Immature natural killer cell (primary cell): ENCODE results near the gene ZKSCAN3. TPM values are rescaled to one million over a fixed set of nuclear protein-coding genes. Genes with fewer than 3 reads are reported as not detected.
A peak's percentile ranks its signal among the peaks of the same experiment; 100 is the strongest.
"Not testable (repeated sequence)": the region's sequence is repeated elsewhere in the genome, so short reads cannot be mapped to it uniquely, and the experiment has no call there.

Experiments
- DNase-seq, 3 donors: peaks; one replicate each; pipeline ENCODE4 v3.0.0; 2022; ENCODE audit warnings: mixed read lengths in 1 of 3
- H3K27ac Mint-ChIP-seq, 6 donors: one replicate each; pipeline ENCODE4 v1.8.0; 2020; ENCODE audit warnings: mixed read lengths in 6 of 6, mild to moderate bottlenecking in 5 of 6, inconsistent platforms in 4 of 6, moderate library complexity in 3 of 6
- H3K27me3 Mint-ChIP-seq, 3 donors: one replicate each; pipeline ENCODE4 v1.8.0; 2020 to 2021; ENCODE audit warnings: low read depth in 3 of 3, mild to moderate bottlenecking in 3 of 3, mixed read lengths in 3 of 3, moderate library complexity in 3 of 3, inconsistent platforms in 1 of 3
- H3K36me3 Mint-ChIP-seq, 3 donors: one replicate each; pipeline ENCODE4 v1.8.0; 2020; ENCODE audit warnings: mixed read lengths in 3 of 3, inconsistent platforms in 2 of 3, mild to moderate bottlenecking in 2 of 3
- H3K4me1 Mint-ChIP-seq, 2 donors: one replicate each; pipeline ENCODE4 v1.8.0; 2020; ENCODE audit warnings: inconsistent platforms in 2 of 2, mild to moderate bottlenecking in 2 of 2, mixed read lengths in 2 of 2, moderate library complexity in 1 of 2
- H3K4me3 Mint-ChIP-seq, 5 donors: one replicate each; pipeline ENCODE4 v1.8.0; 2020; ENCODE audit warnings: mild to moderate bottlenecking in 5 of 5, mixed read lengths in 5 of 5, inconsistent platforms in 3 of 5, moderate library complexity in 3 of 5
- H3K9me3 Mint-ChIP-seq, 6 donors: one replicate each; pipeline ENCODE4 v1.8.0; 2020; ENCODE audit warnings: mild to moderate bottlenecking in 6 of 6, mixed read lengths in 6 of 6, inconsistent platforms in 4 of 6, moderate library complexity in 3 of 6
- polyA plus RNA-seq, 3 donors: library from polyadenylated mRNA; unstranded; fragments of 300-500 nt; fragmentation: Illumina TruSeq; gene quantifications; one replicate each; pipeline ENCODE4 v1.2.3, GENCODE V29; 2021

Gene ZKSCAN3
- 1 to 10 TPM; 1.0 to 4.7 (median 2.0) TPM for polyA plus RNA-seq

DNA sequence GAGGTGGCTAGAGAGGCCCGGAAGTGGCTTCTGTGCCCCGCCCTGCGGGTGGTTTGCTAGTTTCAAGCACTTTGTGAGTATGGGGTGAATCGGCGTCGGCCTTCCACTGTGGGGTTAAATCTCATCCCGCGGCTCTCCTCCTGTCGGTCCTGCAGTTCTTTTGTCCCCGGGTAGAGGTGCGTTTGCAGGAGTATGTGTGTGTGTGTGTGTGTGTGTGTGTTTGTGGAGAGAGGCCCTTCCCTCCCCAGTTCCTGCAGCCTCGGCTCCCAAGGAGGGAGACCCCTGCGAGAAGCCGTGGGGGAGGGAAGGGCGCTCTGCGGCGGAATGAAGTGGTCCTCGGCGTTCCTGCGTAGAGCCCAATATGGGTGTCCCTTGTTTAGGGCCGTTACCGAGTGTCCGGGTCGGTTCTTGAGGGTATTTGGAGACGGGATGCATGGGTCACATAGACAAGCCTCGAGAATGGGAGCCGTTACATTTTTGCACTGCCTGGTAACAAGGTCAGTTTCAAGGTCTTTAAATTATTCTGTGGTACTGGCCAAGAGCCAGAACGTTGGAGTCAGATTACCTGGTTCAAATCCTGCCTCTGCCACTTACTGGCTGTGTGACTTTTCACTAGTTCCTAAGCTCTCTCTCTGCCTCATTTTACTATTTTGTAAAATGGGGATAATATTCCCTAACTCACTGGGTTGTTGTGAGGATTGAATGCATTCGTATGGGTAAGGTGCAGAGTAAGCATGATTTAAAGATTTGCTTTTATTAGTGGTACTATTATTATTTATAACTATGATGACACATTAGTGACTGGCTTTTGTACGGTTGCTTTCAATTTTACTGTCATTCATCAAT lies at the start of gene ZKSCAN3:
Gene ZKSCAN3, plus strand, starts transcription at position 56 of the 846 bp plus-strand sequence. CDS start 9,640 bp downstream, outside the sequence.
- peaks cover 31 to 41% of the 10 kb centered on the region in 2 donors for H3K4me1 Mint-ChIP-seq
- peak within 1 kb of the TSS; percentile 91 to 99 (median 96) for H3K27ac Mint-ChIP-seq
- peak; percentile 78 to 81 (median 78) for DNase-seq
- H3K27me3 Mint-ChIP-seq, result peaks cover 3 to 7% (median 5%) of the 10 kb centered on the region in 3 donors
- H3K4me3 Mint-ChIP-seq, result peak within 1 kb of the TSS; percentile 98 to 100 (median 100)
- H3K36me3 Mint-ChIP-seq, result peaks cover 0 to 3% (median 0%) of the 10 kb centered on the region in 3 donors
- H3K9me3 Mint-ChIP-seq, result no peaks in the 10 kb centered on the region

DNA sequence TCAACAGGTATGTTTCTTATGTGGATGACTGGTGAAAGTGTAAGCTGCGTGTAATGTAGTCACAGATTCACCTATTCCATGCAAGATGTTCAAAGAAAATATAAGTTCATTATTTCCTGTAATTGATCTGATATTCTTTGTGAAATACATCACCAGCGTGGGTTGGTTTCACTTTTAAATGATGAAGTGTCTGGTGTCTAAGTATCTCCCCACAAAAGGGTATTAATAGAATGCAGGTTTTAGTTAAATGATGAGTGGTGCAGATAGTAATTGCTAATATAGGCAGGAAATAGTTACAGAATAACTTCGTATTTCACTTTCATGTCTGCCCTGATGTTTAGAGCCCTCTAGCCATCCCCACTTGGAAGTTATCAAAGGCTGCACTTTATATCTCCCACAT lies 46.2 kb upstream of the ZKSCAN3 start:
- Mint-ChIP-seq H3K4me1 (no peaks in the 10 kb centered on the region), H3K36me3 (peaks cover 0 to 2% (median 0%) of the 10 kb centered on the region in 3 donors), H3K4me3 (no peak overlapping the region), H3K9me3 (peaks cover 0 to 3% (median 0%) of the 10 kb centered on the region in 6 donors), H3K27me3 (peaks cover 0 to 11% (median 4%) of the 10 kb centered on the region in 3 donors), H3K27ac (no peak overlapping the region)
- no peak for DNase-seq

DNA sequence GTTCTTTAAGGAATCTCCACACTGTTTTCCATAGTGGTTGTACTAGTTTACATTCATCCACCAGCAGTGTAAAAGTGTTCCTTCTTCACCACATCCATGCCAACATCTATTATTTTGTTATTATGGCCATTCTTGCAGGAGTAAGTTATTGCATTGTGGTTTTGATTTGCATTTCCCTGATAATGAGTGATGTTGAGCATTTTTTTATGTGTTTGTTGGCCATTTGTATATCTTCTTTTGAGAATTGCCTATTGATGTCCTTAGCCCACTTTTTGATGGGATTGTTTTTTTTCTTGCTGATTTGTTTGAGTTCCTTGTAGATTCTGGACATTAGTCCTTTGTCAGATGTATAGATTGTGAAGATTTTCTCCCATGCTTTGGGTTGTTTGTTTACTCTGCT lies 43.4 kb upstream of the ZKSCAN3 start:
- not testable (repeated sequence) for H3K4me3 Mint-ChIP-seq, DNase-seq, H3K36me3 Mint-ChIP-seq, H3K9me3 Mint-ChIP-seq, H3K27ac Mint-ChIP-seq, H3K4me1 Mint-ChIP-seq
- peaks cover 0 to 18% (median 14%) of the 10 kb centered on the region in 3 donors for H3K27me3 Mint-ChIP-seq

DNA sequence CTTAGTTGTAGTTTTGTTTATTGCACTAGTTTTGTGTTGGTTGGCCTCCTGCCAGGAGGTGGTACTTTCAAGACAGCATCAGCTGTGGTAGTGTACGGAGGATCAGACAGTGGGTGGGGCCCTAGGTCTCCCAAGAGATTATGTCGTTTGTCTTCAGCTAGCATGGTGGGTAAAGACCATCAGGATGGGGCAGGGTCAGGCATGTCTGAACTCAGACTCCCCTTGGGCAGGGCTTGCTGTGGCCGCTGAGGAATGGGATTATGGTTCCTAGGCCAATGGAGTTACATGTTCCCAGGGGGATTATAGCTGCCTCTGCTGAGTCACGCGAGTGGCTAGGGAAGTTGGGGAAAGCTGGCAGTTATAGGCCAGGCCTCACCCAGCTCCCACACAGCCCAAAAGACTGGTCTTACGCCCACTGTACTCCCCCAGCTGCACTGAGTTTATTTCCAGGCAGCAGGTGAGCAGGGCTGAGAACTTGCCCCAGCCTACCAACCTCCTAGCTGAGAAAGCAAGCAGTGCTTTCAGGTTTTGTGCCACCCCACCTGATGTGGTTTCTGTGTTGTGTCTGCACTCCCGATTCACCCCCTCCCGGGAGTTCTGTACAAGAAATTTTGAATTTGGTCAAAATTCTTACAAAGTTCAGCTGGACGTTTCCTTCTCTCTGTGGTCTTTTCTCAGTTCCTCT lies 38.5 kb upstream of the ZKSCAN3 start:
- H3K27ac Mint-ChIP-seq, result no peak overlapping the region
- H3K4me1 Mint-ChIP-seq, result no peaks in the 10 kb centered on the region
- H3K9me3 Mint-ChIP-seq, result peaks cover 0 to 3% (median 0%) of the 10 kb centered on the region in 6 donors
- H3K27me3 Mint-ChIP-seq, result peaks cover 0 to 20% (median 13%) of the 10 kb centered on the region in 3 donors
- H3K4me3 Mint-ChIP-seq, result no peak overlapping the region
- DNase-seq, result no peak
- H3K36me3 Mint-ChIP-seq, result peaks cover 0 to 8% (median 0%) of the 10 kb centered on the region in 3 donors

DNA sequence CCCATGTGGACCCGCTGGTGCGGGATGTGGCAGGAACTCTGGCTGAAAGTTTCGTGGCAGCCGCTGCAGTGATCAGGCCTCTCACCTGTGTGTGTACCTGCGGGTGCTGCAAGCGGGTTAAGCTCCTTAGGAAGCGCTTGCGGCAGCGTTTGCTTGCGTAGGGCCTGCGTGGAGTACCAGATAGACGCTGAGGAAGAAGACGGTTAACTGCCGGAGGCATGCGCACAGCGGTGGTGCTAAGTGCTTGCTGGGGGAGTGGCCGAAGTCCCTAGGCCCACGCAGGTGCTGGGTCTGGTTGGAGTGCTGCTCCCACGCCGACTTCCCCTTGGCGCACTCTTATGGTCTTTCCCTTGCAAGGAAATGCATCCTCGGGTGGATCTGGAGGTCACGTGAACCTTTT lies 36.8 kb upstream of the ZKSCAN3 start:
- H3K4me1 Mint-ChIP-seq, result no peaks in the 10 kb centered on the region
- peaks cover 0 to 8% (median 0%) of the 10 kb centered on the region in 3 donors for H3K36me3 Mint-ChIP-seq
- no peak overlapping the region for H3K27ac Mint-ChIP-seq
- peaks cover 2 to 18% (median 12%) of the 10 kb centered on the region in 3 donors for H3K27me3 Mint-ChIP-seq
- DNase-seq, result no peak
- no peak overlapping the region for H3K4me3 Mint-ChIP-seq
- H3K9me3 Mint-ChIP-seq, result no peaks in the 10 kb centered on the region

DNA sequence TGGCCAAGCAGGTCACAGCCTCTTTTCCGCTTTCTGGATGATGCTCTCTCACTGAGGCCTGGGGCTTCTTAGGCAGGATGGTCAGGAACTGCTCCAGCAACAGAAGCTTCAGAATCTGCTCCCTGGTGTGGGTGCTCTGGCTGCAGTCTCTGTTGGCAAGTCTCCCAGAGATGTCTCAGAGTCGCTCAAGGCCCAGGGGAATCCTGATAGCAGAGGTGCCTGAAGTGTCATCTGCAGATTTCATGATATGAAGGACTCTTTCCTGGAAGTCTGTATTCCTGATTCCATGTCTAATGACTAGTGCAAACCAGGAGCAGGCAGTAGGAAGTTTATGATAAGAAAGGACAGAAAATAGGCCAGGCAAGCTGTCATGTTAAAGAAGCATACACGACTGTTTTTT lies 34.1 kb upstream of the ZKSCAN3 start:
- Mint-ChIP-seq H3K27ac (no peak overlapping the region), H3K4me3 (no peak overlapping the region), H3K4me1 (no peaks in the 10 kb centered on the region), H3K9me3 (no peaks in the 10 kb centered on the region), H3K36me3 (peaks cover 0 to 8% (median 0%) of the 10 kb centered on the region in 3 donors), H3K27me3 (peaks cover 3 to 5% (median 4%) of the 10 kb centered on the region in 3 donors)
- DNase-seq, result no peak

DNA sequence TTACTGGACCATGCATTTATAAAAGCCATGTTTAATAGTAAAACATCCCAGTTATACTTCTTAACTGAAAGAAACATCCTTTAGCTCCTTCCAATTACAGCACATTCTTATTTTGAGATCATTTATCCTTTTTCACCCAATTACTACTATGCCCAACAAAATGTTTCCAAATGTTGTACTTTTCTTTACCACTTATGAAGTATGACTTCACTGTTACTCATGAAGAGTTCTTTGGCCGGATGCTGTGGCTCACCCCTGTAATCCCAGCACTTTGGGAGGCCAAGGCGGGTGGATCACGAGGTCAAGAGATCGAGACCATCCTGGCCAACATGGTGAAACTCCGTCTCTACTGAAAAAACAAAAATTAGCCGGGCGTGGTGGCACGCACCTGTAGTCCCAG lies 31.9 kb upstream of the ZKSCAN3 start:
- not testable (repeated sequence) for H3K4me3 Mint-ChIP-seq, H3K9me3 Mint-ChIP-seq, DNase-seq, H3K36me3 Mint-ChIP-seq, H3K4me1 Mint-ChIP-seq, H3K27me3 Mint-ChIP-seq, H3K27ac Mint-ChIP-seq

DNA sequence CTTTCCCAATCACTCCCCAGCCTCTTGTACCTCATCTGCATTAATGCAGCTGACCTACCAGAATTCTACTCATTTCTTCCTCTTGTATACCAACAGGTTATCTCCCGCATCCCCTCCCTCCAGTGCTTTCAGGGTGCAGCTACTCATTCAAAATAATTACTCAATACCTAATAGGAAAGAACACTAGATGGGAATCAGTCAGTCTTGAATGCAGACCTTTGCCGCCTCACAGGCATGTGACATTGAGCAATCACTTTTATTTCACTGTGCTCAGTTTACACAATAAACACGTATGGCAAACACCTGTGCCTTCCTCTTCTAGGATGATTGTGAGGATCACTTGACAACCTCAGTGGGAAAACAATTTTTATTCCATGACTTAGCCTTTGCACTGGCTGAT lies 27.1 kb upstream of the ZKSCAN3 start:
- Mint-ChIP-seq H3K27ac (no peak overlapping the region), H3K9me3 (peaks cover 16 to 20% (median 19%) of the 10 kb centered on the region in 6 donors)

DNA sequence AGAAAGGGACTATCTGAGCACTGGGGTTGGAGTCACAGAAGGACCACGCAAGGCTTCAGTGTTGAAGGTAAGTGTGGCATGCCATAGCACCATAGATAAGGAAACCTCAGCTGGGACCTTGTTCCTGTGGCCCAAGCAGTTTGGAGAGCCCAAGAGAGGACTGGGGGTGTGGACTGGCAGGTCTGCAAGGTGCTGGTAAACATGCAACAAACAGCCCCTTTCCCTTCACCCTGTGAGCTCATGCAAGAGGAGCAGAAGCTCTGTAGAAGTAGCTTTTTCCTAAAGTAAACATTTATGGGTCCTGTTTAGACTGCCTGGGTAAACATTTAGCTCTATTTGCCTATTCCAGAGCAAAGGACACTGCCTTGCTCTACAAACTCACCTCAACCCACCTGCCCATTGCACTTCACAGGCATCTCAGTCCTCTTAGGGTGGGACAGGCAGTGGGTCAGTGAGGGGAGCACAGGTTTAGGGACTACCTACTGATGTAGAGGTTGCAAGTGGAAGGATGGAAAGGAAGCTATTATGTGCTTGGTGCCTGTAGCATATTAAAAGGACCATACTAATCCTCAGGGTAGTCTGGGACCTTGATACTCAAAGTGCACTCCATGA lies 25.8 kb upstream of the ZKSCAN3 start:
- H3K27me3 Mint-ChIP-seq, result peaks cover 0 to 11% (median 7%) of the 10 kb centered on the region in 3 donors
- peaks cover 18 to 25% (median 22%) of the 10 kb centered on the region in 3 donors for H3K36me3 Mint-ChIP-seq
- H3K9me3 Mint-ChIP-seq, result peaks cover 18 to 29% (median 22%) of the 10 kb centered on the region in 6 donors
- H3K27ac Mint-ChIP-seq, result no peak overlapping the region
- no peak overlapping the region for H3K4me3 Mint-ChIP-seq
- DNase-seq, result no peak
- H3K4me1 Mint-ChIP-seq, result no peaks in the 10 kb centered on the region

More for the DNA sequence above, 27.1 kb upstream of the ZKSCAN3 start:
- no peaks in the 10 kb centered on the region for H3K4me1 Mint-ChIP-seq
- DNase-seq, result no peak
- H3K4me3 Mint-ChIP-seq, result no peak overlapping the region
- peaks cover 3 to 9% (median 4%) of the 10 kb centered on the region in 3 donors for H3K27me3 Mint-ChIP-seq
- peaks cover 16 to 21% (median 20%) of the 10 kb centered on the region in 3 donors for H3K36me3 Mint-ChIP-seq

DNA sequence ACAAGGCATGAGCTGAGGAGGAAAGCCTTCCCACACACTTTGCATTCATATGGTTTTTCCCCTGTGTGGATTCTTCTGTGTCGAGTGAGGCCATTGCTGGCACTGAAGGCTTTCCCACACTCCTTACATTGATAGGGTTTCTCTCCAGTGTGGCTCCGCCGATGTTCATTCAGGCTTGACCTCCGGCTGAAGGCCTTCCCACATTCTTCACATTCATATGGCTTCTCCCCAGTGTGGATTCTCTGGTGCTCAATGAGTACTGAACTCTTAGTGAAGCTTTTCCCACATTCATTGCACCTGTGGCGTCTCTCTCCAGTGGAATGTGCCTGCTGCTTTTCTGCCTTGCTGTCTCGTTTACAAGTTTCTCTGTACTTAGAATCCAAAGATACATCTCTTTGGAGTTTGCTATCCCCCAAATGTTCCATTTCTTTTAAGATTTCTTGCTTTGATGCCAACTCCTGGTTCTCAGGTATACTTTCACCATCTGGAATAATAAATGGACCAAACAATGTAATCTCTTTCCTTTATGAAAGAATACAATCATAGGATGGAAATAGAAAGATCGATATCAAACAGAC lies 23.3 kb upstream of the ZKSCAN3 start:
- peaks cover 18 to 29% (median 23%) of the 10 kb centered on the region in 6 donors for H3K9me3 Mint-ChIP-seq
- peaks cover 0 to 13% (median 7%) of the 10 kb centered on the region in 3 donors for H3K27me3 Mint-ChIP-seq
- H3K27ac Mint-ChIP-seq, result no peak overlapping the region
- H3K36me3 Mint-ChIP-seq, result peaks cover 18 to 29% (median 22%) of the 10 kb centered on the region in 3 donors
- no peak for DNase-seq
- no peaks in the 10 kb centered on the region for H3K4me1 Mint-ChIP-seq
- no peak overlapping the region for H3K4me3 Mint-ChIP-seq

DNA sequence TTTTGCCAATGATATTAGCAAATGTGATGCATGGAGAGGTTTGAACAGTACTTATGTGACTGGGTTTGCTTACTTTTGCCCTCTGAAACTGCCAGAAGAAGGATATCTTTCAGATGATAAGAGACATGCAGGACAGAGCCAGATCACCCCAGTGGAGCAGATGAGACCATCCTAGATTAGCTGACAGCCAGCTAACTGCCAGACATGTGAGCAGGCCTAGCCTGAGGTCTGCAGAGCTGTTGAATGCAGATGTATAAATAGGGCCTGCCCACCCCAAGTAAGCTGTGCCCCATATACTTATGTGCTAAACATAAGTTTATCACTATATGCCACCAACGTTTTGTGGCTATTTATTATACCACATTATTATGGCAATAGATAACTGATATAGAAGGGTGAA lies 19.7 kb upstream of the ZKSCAN3 start:
- no peak for DNase-seq
- H3K9me3 Mint-ChIP-seq, result peaks cover 18 to 29% (median 21%) of the 10 kb centered on the region in 6 donors
- H3K4me1 Mint-ChIP-seq, result peaks cover 0 to 5% of the 10 kb centered on the region in 2 donors
- peaks cover 0 to 6% (median 2%) of the 10 kb centered on the region in 3 donors for H3K27me3 Mint-ChIP-seq
- H3K36me3 Mint-ChIP-seq, result peaks cover 17 to 27% (median 18%) of the 10 kb centered on the region in 3 donors
- no peak overlapping the region for H3K27ac Mint-ChIP-seq
- H3K4me3 Mint-ChIP-seq, result no peak overlapping the region

DNA sequence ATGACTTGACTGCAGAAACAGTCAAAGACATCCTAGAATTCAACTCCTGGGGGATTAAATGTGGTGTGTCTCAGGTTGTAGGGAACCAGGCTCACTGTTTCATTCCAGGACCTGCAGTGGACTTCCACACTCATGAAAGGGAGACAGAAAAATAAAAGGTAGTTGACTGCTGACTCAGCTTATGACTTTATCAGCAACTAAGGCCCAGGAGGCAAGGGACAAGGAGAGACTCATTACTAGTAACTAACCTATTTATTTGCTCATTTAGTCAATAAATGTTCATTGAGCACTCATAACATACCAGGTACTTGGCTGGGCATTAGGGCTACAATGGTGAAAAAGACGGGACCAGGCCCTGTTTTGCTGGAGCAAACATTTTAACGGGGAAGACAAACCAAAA lies 16.7 kb upstream of the ZKSCAN3 start:
- H3K36me3 Mint-ChIP-seq, result peaks cover 0 to 6% (median 0%) of the 10 kb centered on the region in 3 donors
- no peak overlapping the region for H3K4me3 Mint-ChIP-seq
- peak overlapping the region in 1 of 6 donors; percentile 3 for H3K27ac Mint-ChIP-seq
- DNase-seq, result no peak
- H3K9me3 Mint-ChIP-seq, result peaks cover 0 to 5% (median under 1%) of the 10 kb centered on the region in 6 donors
- peaks cover 0 to 4% (median 2%) of the 10 kb centered on the region in 3 donors for H3K27me3 Mint-ChIP-seq
- peaks cover 0 to 5% of the 10 kb centered on the region in 2 donors for H3K4me1 Mint-ChIP-seq

DNA sequence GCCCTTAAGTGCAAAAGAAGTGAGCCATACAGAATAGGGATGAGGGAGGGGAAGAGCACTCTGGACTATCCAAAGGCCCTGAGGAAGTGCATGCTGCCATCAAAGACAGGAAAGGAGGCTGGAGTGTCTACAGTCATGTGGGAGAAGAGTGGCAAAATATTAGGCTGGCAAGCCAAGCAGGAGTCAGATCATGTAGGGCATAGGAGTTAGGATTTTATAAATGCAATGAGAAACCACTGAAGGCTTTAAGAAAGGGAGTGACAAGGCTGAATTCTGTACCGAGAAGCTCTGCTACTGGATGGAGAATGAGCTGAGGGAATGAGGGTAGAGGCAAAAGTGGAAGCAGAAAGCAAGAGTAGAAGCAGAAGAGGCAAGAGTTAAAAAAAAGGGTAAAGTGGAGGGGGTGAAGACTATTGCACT lies 16.1 kb upstream of the ZKSCAN3 start:
- no peak overlapping the region for H3K4me3 Mint-ChIP-seq
- DNase-seq, result no peak

More for the DNA sequence above, 16.1 kb upstream of the ZKSCAN3 start:
- peaks cover 0 to 4% (median 0%) of the 10 kb centered on the region in 3 donors for H3K27me3 Mint-ChIP-seq
- H3K4me1 Mint-ChIP-seq, result peaks cover 0 to 5% of the 10 kb centered on the region in 2 donors
- H3K27ac Mint-ChIP-seq, result peak overlapping the region in 4 of 6 donors; percentile 3 to 57 (median 28)
- peaks cover 0 to 3% (median 0%) of the 10 kb centered on the region in 6 donors for H3K9me3 Mint-ChIP-seq
- peaks cover 0 to 6% (median 0%) of the 10 kb centered on the region in 3 donors for H3K36me3 Mint-ChIP-seq
